COLO668 (cell line): ENCODE measurements around the gene EIPR1.
"Not testable (repeated sequence)": the region's sequence is repeated elsewhere in the genome, so short reads cannot be mapped to it uniquely, and the experiment has no call there.

Experiments used
- DNase-seq: peaks from one replicate; lab custom pipeline; 2025; ENCODE audit not compliant: unreplicated experiment; lab: John Stamatoyannopoulos, UW

The EIPR1 gene

DNA sequence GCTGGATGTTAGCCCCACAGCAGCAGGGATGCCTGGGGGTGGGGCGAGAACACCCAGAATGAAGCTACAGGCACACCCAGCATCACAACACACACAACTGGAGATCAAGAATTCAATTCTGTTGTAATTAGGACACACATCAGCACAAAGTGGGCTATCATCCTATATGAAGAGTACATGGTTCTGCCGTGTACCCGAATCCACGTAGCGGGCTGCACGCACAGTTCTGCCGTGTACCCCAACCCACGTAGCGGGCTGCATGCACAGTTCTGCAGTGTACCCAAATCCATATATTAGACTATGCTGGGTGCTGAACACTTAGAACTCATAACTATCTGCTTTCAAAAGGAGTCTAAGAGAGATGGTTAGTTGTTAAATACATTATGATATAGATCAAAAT, 86.5 kb downstream of the EIPR1 start:
- DNase-seq = no peak

DNA sequence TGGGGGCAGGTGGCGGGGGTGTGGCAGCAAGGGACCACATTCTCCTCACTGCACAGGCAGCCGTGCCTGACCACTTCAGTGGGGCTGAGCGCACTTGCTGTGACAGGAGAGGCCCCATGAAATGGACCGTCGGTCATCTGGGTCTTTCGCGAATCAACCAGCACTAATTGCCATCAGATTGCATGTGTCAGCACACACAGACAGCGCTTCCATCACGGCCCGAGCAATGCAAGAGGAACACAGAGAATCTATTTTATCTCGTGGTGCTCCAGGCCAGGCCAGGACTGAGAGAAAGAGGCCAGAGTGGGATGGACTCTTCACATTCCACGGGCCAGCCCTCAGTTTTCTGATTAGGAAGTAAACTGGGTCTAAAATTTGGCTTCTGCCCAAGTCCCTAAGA, 87.0 kb downstream of the EIPR1 start:
- no peak for DNase-seq

DNA sequence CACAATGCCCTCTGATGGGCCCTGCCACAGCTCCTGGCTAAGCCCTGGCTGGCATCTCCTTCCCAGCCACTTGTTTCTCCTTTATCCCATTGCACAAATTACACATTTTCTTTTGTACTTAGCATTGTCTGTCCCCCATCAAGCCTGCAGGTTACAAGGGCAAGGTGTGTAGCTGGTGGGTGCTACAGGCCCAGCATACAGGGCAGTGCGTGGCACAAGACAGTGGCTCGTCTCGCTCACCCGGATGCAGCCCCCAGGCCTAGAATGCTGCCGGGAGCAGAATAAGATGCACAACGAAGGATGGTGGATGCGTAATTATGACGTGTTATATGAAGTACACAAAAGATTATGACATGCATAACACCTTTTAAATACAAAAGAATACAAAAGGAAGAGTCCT, 87.6 kb downstream of the EIPR1 start:
- DNase-seq = no peak

DNA sequence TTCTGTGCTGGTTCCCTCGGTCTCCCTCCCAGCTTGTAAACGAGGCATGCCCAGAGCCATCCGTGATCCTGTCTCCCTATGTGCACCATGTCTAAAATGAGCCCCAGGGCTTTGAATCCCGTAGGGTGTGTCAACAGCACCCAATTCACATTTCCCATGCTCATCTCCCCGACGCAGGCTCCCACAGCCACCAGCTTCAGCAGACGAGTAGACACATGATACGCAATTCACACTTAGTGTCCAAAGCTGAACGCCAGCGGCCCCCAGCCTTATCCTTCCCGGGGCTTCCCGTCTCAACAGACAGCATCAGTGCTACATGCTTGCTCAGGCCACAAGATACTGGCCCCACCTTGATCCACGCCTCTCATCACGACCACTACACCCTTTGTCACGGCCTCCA, 88.1 kb downstream of the EIPR1 start:
- DNase-seq = no peak

DNA sequence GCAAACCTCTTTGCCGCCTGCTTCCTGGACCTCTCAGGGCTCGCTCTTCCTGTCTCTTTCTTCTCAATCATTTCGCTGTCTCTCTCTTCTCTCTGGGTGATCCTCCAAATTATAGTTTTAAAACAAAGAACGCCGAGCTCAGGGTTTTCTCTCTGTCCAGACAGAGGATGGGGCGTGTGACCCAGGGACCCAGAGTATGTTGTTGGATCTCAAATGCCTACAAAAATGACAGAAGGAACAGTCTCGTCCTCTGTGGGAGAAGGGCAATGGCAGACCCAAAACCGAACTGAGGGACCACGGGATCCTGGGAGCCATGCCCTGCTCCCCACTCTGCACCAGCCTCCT, 88.5 kb downstream of the EIPR1 start:
- no peak for DNase-seq

DNA sequence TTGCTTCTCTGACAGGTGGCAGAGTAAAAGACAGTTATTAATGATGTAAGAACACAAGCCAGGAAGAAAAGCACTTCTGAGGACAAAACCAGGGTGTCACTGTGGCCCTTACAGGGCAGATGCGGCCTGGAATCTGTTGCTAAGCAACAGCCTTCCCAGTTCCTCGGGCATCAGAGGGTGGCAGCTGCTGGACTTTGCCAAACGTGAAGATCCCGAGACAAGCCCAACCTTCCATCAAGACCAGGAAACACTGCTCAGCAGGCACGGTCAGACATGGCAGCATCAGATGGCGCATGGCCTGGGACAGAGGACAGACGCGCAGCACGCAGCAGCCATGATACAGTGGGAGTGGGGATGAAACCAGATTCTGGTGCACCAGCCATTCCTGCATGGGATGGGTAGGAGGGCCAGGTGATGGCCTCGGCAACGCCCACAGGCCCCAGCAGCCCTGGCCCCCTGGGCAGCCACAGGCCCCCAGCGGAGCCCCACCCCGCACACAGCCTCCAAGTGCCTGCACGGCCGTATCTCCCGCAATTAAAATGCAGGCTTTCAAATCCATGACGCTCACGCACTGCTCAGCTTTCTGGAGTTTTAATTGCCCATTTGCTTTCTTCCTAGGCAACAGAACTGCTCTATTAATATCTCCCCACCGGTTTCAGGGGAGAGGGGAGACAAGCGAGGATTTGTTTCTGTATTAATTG, 89.0 kb downstream of the EIPR1 start:
- peak; percentile 52 for DNase-seq

DNA sequence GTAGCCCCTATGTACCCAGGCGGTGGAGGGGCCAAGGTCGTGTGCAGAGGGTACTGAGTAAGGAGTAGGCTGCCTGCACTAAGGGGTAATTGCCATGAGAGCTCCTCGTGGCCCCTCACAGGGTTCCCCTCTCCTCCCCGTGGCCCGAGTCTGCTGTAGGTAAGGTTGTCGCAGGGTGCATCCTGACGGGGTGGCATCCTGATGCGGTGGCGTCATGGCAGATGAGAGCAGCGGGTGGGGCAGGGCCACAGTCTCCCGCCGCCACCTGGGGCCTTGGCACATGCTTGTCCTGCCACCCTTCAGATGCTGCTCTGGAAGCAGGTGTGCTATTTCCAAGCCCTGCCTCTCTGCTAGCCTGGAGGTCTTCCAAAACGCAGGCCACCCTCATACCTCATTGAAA, 89.7 kb downstream of the EIPR1 start:
- DNase-seq = no peak

DNA sequence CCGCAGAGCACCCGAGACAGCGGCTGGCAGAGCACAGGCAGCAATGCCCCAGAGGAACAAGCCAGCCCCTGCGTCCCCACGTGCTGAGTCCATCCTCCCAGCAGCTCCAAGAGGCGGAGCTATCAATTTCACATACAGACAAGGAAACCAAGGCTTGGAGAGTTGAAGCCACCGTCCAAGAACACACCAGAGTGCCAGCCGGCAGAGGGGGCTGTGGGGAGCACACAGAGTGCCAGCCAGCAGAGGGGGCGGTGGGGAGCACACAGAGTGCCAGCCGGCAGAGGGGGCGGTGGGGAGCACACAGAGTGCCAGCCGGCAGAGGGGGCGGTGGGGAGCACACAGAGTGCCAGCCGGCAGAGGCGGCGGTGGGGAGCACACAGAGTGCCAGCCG, 91.0 kb downstream of the EIPR1 start:
- not testable (repeated sequence) for DNase-seq

DNA sequence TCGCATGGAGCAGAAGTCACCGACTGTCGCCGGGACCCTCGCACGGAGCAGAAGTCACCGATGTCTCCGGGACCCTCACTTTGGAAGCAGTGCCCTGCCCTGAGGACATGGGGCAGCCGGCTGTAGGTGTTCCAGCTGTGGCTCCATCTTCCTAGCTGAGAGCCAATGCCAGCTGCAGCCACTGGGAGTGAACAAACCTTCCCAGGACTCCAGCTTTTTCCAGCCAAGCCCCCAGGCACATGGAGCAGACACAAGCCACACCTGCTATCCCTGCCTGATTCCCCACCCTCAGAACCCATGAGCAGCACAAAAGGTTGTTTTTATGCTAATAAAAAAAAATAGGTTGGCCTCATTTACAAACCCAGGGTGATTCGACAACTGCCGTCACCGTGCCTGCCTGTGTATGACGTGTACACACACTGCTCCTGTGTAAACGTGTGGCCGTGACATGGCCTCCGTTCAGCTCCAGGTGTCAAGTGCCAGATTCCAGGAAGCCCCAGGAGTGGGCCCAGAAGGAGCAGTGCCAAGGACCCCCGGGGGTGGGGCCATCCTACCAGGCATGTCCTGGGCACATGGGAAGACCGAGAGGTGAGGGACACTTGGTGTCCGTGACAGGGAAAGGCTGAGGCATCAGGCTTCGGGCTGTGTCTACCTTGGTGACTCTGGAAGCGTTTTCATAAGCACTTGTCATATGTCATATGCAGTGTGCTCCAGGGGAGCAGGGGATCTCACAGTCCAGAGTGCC, 91.5 kb downstream of the EIPR1 start:
- peak; percentile 43 for DNase-seq

DNA sequence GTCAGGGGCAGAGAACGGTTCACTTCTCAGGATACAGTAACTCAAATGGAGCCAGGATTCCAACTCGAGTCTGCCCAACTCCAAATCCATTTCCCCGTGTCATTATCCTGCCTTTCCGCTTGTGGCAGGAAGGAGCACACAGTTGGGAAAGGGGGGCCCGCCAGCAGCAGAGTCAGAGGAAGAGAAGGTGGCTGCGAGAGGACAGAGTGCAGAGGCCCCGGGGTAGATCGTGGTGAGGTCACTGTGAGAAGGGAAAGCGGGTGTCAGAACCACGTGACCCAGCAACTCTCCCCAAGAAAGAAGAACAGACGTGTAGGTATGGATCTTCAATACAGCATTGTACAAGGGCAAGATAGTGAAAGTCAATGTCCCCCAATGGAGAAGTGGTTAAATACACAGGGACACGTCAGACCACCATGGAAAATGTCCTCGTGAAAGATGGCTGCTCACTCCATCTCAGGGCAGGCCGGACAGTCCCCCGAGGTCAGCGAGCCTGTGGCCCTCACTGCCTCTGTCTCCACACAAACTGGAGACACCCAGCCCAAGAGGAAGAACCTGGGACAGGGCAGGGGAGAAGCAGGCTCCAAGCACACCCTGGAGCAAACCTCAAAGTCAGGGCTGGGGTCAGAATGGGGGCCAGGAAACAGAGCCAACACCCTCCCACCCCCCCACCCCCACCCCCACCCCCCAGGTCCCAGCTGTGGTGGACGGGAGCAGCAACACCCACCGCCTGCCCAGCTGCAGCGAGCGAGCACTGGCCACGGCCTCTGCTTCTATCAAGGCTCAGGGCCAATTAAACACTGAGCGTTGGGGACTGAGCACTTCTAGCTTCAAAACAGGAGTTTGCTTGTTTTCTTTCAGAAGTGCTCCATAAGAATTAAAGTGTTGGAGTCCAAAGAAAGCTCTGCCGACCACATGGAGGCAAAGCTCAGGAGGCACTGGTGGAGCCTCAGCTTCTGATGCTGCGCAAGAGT, 92.7 kb downstream of the EIPR1 start:
- DNase-seq = no peak

DNA sequence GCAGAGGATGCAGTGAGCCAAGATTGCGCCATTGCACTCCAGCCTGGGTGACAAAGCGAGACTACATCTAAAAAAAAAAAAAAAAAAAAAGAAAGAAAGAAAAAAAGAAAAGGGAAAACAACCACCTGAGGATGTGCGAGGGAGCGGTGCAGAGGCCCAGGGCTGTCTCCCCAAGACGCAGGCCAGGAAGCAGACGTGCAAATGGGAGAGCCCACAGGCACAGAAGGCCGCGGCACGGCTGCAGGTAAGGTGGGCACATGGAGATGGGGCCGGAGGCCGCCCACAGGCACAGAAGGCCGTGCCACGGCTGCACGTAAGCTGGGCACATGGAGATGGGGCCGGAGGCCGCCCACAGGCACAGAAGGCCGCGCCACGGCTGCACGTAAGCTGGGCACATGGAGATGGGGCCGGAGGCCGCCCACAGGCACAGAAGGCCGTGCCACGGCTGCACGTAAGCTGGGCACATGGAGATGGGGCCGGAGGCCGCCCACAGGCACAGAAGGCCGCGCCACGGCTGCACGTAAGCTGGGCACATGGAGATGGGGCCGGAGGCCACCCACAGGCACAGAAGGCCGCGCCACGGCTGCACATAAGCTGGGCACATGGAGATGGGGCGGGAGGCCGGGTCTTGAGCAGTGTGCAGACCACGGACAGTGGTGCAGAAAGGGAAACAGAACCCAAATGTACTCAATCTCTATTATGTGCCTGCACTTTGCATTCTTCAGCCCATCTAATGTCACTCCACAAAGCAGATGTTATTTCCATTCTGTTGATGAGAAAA, 93.6 kb downstream of the EIPR1 start:
- not testable (repeated sequence) for DNase-seq

DNA sequence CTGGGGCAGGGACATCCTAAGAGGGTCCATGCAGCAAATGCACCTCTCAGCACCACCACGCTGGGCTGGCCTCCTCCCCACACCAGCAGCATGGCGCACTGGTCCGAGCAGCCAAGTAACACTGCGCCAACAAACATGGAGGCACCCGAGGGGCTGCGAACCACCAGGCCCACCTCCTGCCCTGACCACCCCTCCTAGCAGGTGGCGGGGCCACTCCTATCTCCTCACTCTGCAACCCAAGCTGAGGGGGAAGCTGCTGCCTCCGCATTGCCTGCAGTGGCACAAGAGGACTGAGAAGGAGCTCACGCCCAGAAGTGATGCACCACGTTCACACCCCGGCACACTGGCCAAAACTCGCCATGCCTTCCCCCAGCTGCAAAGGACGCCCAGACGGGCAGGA, 94.4 kb downstream of the EIPR1 start:
- no peak for DNase-seq

DNA sequence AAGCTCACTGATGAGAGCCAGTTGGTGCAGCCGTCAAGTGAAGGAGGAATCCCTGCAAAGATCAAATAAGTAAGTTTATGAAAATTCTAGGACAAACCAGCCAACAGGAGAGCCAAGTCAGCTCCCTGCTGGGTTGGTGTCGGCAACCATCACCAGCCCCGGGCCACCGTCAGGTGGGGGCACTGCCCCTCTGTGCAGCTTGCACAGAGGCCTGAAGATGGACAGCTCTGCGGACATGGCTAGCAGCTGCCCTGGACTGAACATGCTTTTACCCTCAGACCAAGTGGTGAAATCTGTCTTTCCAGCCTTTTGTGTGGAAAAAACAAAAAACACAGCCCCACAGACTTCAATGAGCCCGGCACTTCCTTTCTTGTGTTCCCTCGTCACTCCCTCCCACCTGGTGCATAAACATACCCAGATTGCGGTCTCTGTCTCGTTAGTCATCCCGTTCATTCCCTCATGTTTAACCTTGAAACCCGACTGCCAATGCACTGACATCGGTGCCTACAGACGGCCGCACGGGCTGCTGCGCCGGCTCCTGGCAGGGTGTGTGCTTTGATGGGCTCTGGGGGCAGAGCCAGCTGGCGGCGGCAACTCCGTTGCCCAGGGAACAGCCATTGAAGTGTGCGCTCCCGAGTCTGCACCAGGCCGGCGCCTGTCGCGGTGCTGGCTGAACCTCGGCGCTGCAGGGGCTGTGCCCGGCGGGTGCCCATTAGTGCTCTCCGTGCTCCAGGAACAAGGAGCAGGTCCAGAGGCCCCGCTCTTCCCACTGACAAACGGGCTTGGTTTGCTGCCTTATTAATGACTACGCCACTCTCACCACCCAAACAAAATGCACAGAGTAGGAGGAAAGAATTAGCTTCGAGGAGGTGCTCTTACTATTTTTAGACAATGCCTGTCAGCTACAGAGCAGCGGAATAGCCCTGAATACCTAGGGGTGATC, 95.3 kb downstream of the EIPR1 start:
- peak; percentile 92 for DNase-seq

DNA sequence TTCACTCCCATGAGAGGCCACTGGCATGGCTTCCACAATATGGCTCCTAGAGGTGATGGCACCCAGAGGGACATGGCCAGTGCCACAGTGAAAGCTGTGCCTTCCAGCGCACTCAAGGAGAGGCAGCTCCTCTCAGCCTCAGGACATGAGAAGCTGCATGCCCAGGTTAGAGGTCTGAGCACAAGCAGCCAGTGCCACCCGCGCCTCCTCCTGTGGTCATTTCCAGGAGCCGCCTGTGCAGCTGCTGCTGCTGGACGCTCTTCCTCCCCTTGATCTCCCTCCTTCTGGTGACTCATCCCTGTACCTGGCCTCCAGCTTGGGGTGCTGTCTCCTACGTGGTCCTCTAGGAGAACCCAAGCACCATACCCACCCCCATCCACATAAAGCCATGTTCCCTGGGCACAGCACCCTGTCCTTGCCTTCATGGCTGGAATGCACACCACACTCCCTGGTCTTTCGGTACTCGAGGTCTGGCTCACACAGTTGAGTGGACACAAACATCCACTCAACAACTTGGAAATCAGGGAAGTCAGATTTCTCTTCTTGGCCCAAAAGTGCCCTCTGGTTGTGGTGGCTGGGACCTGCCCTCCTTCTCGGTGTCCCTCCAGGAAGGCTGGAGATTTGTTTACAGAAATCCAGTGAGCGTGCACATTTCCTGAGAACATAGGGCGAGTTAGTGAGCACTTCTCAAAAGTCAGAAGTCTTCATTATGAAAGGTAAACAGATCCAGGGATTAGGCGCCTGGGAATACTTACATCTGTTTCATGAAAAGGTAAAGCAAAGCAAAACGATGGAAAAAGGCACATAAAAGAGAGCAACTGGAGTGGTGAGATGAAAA, 96.7 kb downstream of the EIPR1 start:
- DNase-seq = no peak

DNA sequence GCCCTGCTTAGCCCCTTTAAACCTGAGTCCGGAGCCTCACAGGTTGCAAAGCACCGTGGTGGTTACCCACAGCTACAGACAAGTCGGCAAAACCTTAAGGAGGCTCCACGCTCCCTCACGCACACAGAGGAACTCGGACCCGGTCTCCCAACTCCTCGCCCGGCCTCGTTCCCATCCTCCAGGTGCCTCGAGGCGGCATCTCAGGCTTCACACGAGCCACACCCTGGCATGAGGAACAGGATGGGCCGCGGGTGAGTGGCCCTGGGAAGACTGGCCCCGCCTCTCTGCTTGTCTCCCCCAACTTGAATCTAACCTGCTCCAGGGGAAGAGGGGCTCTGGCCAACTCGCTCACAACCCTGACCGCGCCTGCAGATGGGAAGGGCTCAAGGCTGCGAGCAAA, 97.4 kb downstream of the EIPR1 start:
- no peak for DNase-seq

DNA sequence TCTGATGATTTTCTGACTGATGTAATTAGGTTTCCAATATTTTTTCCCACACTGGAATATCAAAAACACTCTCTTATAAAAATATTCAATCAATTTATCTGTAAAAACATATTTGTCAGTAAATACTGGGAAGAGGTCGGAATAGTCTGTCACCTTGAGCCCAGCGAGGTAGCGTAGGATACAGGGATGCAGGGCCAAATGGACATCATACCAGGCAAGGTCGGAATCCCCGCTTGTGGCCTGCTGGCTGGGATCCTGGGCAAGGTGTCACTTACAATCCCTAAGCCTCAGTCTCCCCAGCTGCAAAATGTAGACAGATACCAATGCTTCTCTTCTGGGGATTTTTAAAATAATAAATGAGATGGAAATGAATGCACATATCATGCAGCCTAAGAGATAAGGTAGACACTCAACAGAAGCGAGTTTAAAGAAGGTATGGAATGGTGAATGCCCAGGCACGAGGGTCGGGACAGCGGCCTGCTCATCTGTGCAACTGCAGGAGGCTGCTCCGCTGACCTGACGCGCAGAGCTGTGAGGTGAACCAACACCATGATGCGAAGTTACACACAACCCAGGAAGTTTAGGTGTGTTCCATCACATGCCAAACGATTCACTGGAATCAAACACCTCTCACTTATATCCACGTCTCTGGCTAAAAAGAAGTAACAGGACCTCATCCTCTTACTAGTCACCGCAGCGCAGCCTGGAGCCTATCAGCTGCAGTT, 98.2 kb downstream of the EIPR1 start:
- DNase-seq = no peak

DNA sequence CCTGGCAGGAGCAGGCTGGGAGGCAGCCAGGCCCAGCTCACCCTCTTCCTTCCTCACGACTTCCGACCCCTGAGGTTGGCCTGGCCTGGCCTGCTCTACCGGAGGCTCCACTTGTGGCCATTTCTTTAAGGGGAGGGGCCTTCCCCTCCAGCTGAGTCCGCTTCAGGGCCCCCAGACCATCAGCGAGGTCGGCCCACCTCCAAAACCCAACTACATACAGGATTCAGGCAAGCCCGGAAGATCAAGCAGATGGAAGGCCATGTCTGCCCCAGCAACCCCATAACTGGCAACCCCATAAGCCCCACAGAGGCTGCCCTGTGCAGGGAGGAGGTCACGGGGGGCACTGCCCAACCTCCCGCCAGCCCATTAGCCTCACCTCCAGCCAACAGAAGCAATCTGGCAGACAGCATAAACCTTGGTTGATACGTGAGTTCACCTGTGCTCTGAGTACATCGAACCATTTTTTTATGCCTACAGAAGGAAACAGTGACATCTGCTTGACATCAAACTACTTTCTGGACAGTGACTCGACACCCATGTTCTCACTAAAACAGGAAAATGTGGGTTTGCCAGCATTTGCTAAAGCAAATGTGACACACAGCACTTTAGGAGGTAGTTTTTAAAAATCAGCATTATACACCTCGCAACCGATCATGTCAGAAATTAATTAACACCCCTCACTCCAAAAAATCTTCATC, 98.9 kb downstream of the EIPR1 start:
- no peak for DNase-seq
